SU-DHL-6 (cell line): ENCODE results near the gene RAD23A.

ENCODE experiments used
- CTCF ChIP-seq: fragments of 200-600 bp; sonication (generic); IDR thresholded peaks from one replicate; pipeline ENCODE4 v1.5.1; 2017; ENCODE audit warnings: antibody characterized with exemption, mild to moderate bottlenecking, low read length, moderate library complexity; ENCODE audit not compliant: insufficient read depth, poor library complexity, severe bottlenecking
- EZH2phosphoT487 ChIP-seq: fragments of 200-600 bp; sonication (generic), shearing (Covaris generic); conservative IDR thresholded peaks from 2 replicates; pipeline ENCODE4 v1.6.1; 2018; ENCODE audit warnings: mild to moderate bottlenecking, antibody characterized with exemption, low read length, moderate library complexity, mixed read lengths

- TF ChIP-seq CTCF (no peak), EZH2phosphoT487 (no peak)
These were observed 10.6 kb upstream of the RAD23A start for GRCh38 chr19:12935071-12935470.
